MM.1S (cell line): ENCODE results near the gene EVX2.

Experiments used
- DNase-seq: peaks from one replicate; pipeline ENCODE4 v3.0.0-alpha.2; 2015
- H2AFZ ChIP-seq: fragments of 300-600 bp; sonication (generic); 2 replicates; pipeline ENCODE4 v1.6.0; 2016; ENCODE audit warnings: antibody characterized with exemption, low read length
- H3F3A ChIP-seq: fragments of 300-600 bp; sonication (generic); 2 replicates; pipeline ENCODE4 v1.6.1; 2016; ENCODE audit warnings: mild to moderate bottlenecking, antibody characterized with exemption, low read length, moderate library complexity, mixed read lengths; ENCODE audit not compliant: insufficient read depth
- H3K27ac ChIP-seq: fragments of 300-600 bp; sonication (generic); 2 replicates; pipeline ENCODE4 v1.5.1; 2016; ENCODE audit warnings: mild to moderate bottlenecking, low read length
- H3K27me3 ChIP-seq: fragments of 300-600 bp; sonication (generic); replicated peaks from 2 replicates; pipeline ENCODE4 v1.6.0; 2016; ENCODE audit warnings: low read length; ENCODE audit not compliant: insufficient read depth
- H3K36me3 ChIP-seq: fragments of 300-600 bp; sonication (generic); replicated peaks from 2 replicates; pipeline ENCODE4 v1.6.1; 2016; ENCODE audit warnings: mild to moderate bottlenecking, low read length, mixed read lengths; ENCODE audit not compliant: insufficient read depth
- H3K4me1 ChIP-seq: fragments of 300-600 bp; sonication (generic); 2 replicates; pipeline ENCODE4 v1.6.1; 2016; ENCODE audit warnings: low read length, mixed read lengths
- H3K4me2 ChIP-seq: fragments of 300-600 bp; sonication (generic); 2 replicates; pipeline ENCODE4 v1.6.0; 2016; ENCODE audit warnings: low read depth, low read length
- H3K4me3 ChIP-seq: fragments of 300-600 bp; sonication (generic); 2 replicates; pipeline ENCODE4 v1.5.1; 2016; ENCODE audit warnings: low read length, mixed read lengths
- H3K79me2 ChIP-seq: fragments of 300-600 bp; sonication (generic); 2 replicates; pipeline ENCODE4 v1.6.1; 2016; ENCODE audit warnings: mixed run types, low read length, mixed read lengths
- H3K9ac ChIP-seq: fragments of 300-600 bp; sonication (generic); 2 replicates; pipeline ENCODE4 v1.6.1; 2016; ENCODE audit warnings: low read length, mixed read lengths
- H3K9me2 ChIP-seq: fragments of 300-600 bp; sonication (generic); replicated peaks from 2 replicates; pipeline ENCODE4 v1.6.1; 2016; ENCODE audit warnings: mild to moderate bottlenecking, low read length, mixed read lengths; ENCODE audit not compliant: insufficient read depth
- H3K9me3 ChIP-seq: fragments of 300-600 bp; sonication (generic); replicated peaks from 2 replicates; pipeline ENCODE4 v1.6.1; 2016; ENCODE audit warnings: mild to moderate bottlenecking, low read length, mixed read lengths; ENCODE audit not compliant: insufficient read depth
- H4K20me1 ChIP-seq: fragments of 300-600 bp; sonication (generic); 2 replicates; pipeline ENCODE4 v1.6.1; 2016; ENCODE audit warnings: mild to moderate bottlenecking, low read length, moderate library complexity, mixed read lengths; ENCODE audit not compliant: insufficient read depth
- EZH2 ChIP-seq: fragments of 300-600 bp; sonication (generic); optimal IDR thresholded peaks from 2 replicates; pipeline ENCODE3; 2017; ENCODE audit warnings: low read depth, mild to moderate bottlenecking, antibody characterized with exemption, low read length, mixed read lengths
- EZH2phosphoT487 ChIP-seq: fragments of 300-600 bp; sonication (generic); IDR thresholded peaks from 2 replicates; pipeline ENCODE4 v1.6.1; 2018; ENCODE audit warnings: antibody characterized with exemption, low read length
- TF ChIP-seq, protein P1 (sequence below): fragments of 300-600 bp; sonication (generic); IDR thresholded peaks from 2 replicates; pipeline ENCODE4 v1.5.1; 2016; ENCODE audit warnings: antibody characterized with exemption, low read length, mixed read lengths

EVX2 gene

DNA sequence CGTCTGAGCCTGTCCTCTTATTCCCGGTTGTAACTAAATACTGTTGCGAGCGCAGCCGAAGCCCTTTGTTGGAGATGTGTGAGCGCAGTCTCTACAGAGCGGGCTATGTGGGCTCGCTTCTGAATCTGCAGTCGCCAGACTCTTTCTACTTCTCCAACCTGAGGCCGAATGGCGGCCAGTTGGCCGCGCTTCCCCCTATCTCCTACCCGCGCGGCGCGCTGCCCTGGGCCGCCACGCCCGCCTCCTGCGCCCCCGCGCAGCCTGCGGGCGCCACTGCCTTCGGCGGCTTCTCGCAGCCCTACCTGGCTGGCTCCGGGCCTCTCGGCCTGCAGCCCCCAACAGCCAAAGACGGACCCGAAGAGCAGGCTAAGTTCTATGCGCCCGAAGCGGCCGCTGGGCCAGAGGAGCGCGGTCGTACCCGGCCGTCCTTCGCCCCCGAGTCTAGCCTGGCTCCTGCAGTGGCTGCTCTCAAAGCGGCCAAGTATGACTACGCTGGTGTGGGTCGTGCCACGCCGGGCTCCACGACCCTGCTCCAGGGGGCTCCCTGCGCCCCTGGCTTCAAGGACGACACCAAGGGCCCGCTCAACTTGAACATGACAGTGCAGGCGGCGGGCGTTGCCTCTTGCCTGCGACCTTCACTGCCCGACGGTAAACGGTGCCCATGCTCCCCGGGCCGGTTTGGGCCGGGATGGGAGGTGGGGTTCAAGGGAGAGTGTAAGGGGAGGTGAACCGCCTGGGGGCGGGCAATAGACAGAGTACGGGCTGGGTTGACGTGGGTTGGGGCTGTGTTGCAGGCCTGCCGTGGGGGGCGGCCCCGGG is 16.2 kb upstream of the EVX2 start, which contains the start of gene HOXD12:
HOXD12 (plus strand) TSS at position 68 of the 819 bp plus-strand sequence; CDS start at position 75, 7 bp downstream.
- H3K9me2 ChIP-seq, result no peaks in the 10 kb centered on the region
- peaks cover 17% of the 10 kb centered on the region for H3F3A ChIP-seq
- H3K79me2 ChIP-seq, result no peaks in the 10 kb centered on the region
- no peak within 1 kb of the TSS; the same call in 1 of the 2 replicates for H2AFZ ChIP-seq
- H4K20me1 ChIP-seq, result no peaks in the 10 kb centered on the region
- no peak within 1 kb of the TSS for H3K4me3 ChIP-seq
- H3K27ac ChIP-seq, result no peak within 1 kb of the TSS
- TF ChIP-seq, protein P1, sequence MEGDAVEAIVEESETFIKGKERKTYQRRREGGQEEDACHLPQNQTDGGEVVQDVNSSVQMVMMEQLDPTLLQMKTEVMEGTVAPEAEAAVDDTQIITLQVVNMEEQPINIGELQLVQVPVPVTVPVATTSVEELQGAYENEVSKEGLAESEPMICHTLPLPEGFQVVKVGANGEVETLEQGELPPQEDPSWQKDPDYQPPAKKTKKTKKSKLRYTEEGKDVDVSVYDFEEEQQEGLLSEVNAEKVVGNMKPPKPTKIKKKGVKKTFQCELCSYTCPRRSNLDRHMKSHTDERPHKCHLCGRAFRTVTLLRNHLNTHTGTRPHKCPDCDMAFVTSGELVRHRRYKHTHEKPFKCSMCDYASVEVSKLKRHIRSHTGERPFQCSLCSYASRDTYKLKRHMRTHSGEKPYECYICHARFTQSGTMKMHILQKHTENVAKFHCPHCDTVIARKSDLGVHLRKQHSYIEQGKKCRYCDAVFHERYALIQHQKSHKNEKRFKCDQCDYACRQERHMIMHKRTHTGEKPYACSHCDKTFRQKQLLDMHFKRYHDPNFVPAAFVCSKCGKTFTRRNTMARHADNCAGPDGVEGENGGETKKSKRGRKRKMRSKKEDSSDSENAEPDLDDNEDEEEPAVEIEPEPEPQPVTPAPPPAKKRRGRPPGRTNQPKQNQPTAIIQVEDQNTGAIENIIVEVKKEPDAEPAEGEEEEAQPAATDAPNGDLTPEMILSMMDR, result no peak
- TF ChIP-seq EZH2phosphoT487, result no peak
- TF ChIP-seq EZH2, result no peak
- H3K4me1 ChIP-seq, result 0 out of 2 replicates have a peak, but pooled peaks cover 5% of the 10 kb centered on the region
- no peaks in the 10 kb centered on the region for H3K9me3 ChIP-seq
- no peaks in the 10 kb centered on the region for H3K36me3 ChIP-seq
- DNase-seq, result no peak
- peaks cover 3% of the 10 kb centered on the region; the same call in 1 of the 2 replicates for H3K27me3 ChIP-seq
- peak within 1 kb of the TSS; percentile 95; the same call in 1 of the 2 replicates for H3K4me2 ChIP-seq
- H3K9ac ChIP-seq, result no peak within 1 kb of the TSS

- no peaks in the 10 kb centered on the region for H3K9me3 ChIP-seq
- H4K20me1 ChIP-seq, result no peaks in the 10 kb centered on the region
- H3K79me2 ChIP-seq, result no peaks in the 10 kb centered on the region
- no peak overlapping the region for H3K4me2 ChIP-seq
- H3K4me3 ChIP-seq, result no peak overlapping the region
- no peaks in the 10 kb centered on the region for H3K36me3 ChIP-seq
- TF ChIP-seq EZH2 (no peak), EZH2phosphoT487 (no peak)
- TF ChIP-seq, protein P1, result no peak
- H3K27me3 ChIP-seq, result peaks cover under 1% of the 10 kb centered on the region; the same call in 1 of the 2 replicates
- H3K4me1 ChIP-seq, result 0 out of 2 replicates have a peak, but pooled peaks cover 5% of the 10 kb centered on the region
- H3K9me2 ChIP-seq, result no peaks in the 10 kb centered on the region
- peaks cover 17% of the 10 kb centered on the region for H3F3A ChIP-seq
- DNase-seq, result no peak
- H3K27ac ChIP-seq, result no peak overlapping the region
- no peak overlapping the region for H3K9ac ChIP-seq
- H2AFZ ChIP-seq, result no peak overlapping the region
Observed at GRCh38 chr2:176099159-176099727, 15.5 kb upstream of the EVX2 start.

- no peak for DNase-seq
- Histone ChIP-seq H4K20me1 (no peaks in the 10 kb centered on the region), H3K36me3 (no peaks in the 10 kb centered on the region), H3F3A (peaks cover 17% of the 10 kb centered on the region), H3K79me2 (no peaks in the 10 kb centered on the region), H2AFZ (peak overlapping the region; percentile 81), H3K27me3 (no peaks in the 10 kb centered on the region; the same call in 1 of the 2 replicates), H3K9me3 (no peaks in the 10 kb centered on the region), H3K9me2 (no peaks in the 10 kb centered on the region), H3K9ac (no peak overlapping the region; the same call in 1 of the 2 replicates), H3K4me1 (0 out of 2 replicates have a peak, but pooled peaks cover 5% of the 10 kb centered on the region), H3K4me2 (peak overlapping the region; percentile 95), H3K27ac (no peak overlapping the region), H3K4me3 (peak overlapping the region; percentile 66)
- TF ChIP-seq EZH2phosphoT487 (no peak), EZH2 (no peak)
Observed at GRCh38 chr2:176098366-176099158, 14.8 kb upstream of the EVX2 start.
